OCI-LY3 (cell line): ENCODE measurements around the gene STUB1.

ENCODE experiments used
- EZH2phosphoT487 ChIP-seq: fragments of 200-600 bp; shearing (Covaris generic); IDR thresholded peaks from 2 replicates; pipeline ENCODE4 v1.6.1; 2018; ENCODE audit warnings: antibody characterized with exemption, mixed run types, low read depth
- TF ChIP-seq, protein P1 (sequence below): fragments of 200-600, 300-600 bp; sonication (generic); IDR thresholded peaks from 2 replicates; pipeline ENCODE4 v1.5.1; 2014; ENCODE audit warnings: antibody characterized with exemption, low read length, low read depth

DNA sequence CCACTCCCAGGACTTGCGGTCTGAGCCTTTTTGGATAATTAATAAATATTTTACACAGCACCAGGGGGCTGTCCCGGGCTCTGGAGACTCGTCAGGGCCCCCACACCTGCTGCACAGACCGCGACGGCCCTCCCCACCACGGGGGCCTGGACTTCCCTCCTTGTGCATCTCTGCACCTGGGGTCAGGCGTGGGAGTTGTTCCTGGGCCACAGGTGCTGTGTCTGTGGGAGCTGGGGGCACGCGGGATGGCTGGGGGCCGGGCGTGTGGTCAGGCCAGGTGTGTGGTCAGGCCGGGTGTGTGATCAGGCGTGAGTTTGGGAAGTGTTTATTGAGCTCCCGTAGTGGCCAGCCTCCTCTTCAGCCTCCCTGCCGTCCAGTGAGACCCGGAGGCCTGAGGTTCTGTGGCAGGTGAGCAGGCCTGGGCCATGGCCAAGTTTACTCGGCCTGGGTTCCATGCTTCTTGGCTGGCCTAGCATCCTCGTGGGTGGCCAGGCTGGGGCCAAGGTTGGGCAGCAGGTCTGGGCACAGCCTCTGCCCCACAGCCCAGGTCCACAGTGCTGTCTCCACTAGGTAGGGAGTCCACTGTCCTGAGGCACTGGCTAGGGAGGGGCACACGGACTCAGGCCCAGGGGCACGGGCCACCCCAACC, 1.9 kb upstream of the STUB1 start:
- TF ChIP-seq, protein P1, sequence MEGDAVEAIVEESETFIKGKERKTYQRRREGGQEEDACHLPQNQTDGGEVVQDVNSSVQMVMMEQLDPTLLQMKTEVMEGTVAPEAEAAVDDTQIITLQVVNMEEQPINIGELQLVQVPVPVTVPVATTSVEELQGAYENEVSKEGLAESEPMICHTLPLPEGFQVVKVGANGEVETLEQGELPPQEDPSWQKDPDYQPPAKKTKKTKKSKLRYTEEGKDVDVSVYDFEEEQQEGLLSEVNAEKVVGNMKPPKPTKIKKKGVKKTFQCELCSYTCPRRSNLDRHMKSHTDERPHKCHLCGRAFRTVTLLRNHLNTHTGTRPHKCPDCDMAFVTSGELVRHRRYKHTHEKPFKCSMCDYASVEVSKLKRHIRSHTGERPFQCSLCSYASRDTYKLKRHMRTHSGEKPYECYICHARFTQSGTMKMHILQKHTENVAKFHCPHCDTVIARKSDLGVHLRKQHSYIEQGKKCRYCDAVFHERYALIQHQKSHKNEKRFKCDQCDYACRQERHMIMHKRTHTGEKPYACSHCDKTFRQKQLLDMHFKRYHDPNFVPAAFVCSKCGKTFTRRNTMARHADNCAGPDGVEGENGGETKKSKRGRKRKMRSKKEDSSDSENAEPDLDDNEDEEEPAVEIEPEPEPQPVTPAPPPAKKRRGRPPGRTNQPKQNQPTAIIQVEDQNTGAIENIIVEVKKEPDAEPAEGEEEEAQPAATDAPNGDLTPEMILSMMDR: no peak
- no peak for TF ChIP-seq EZH2phosphoT487
